LNCAP (cell line): Measurements from ENCODE around the gene RFC2.

Experiments used
- TF ChIP-seq, protein P1 (sequence below): fragments of 450-650 bp; IDR thresholded peaks from 2 replicates; pipeline ENCODE4 v1.5.1; 2017; ENCODE audit warnings: mild to moderate bottlenecking

RFC2 gene

DNA sequence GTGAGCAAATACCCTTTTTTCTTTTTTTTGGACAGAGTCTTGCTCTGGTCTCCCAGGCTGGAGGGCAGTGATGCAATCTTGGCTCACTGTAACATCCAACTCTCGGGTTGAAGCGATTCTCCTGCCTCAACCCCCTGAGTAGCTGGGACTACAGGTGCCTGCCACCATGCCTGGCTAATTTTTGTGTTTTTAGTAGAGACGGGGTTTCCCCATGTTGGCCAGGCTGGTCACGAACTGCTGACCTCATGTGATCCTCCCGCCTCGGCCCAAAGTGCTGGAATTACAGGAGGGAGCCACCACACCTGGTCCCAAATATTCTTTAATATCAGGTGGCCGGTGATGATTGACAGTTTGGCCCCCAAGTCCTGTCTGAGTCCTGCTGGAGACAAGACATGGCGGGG, 37.8 kb downstream of the RFC2 start:
- TF ChIP-seq, protein P1, sequence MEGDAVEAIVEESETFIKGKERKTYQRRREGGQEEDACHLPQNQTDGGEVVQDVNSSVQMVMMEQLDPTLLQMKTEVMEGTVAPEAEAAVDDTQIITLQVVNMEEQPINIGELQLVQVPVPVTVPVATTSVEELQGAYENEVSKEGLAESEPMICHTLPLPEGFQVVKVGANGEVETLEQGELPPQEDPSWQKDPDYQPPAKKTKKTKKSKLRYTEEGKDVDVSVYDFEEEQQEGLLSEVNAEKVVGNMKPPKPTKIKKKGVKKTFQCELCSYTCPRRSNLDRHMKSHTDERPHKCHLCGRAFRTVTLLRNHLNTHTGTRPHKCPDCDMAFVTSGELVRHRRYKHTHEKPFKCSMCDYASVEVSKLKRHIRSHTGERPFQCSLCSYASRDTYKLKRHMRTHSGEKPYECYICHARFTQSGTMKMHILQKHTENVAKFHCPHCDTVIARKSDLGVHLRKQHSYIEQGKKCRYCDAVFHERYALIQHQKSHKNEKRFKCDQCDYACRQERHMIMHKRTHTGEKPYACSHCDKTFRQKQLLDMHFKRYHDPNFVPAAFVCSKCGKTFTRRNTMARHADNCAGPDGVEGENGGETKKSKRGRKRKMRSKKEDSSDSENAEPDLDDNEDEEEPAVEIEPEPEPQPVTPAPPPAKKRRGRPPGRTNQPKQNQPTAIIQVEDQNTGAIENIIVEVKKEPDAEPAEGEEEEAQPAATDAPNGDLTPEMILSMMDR: no peak

- TF ChIP-seq, protein P1: no peak
Observed at GRCh38 chr7:74215921-74216320, 38.3 kb downstream of the RFC2 start.

DNA sequence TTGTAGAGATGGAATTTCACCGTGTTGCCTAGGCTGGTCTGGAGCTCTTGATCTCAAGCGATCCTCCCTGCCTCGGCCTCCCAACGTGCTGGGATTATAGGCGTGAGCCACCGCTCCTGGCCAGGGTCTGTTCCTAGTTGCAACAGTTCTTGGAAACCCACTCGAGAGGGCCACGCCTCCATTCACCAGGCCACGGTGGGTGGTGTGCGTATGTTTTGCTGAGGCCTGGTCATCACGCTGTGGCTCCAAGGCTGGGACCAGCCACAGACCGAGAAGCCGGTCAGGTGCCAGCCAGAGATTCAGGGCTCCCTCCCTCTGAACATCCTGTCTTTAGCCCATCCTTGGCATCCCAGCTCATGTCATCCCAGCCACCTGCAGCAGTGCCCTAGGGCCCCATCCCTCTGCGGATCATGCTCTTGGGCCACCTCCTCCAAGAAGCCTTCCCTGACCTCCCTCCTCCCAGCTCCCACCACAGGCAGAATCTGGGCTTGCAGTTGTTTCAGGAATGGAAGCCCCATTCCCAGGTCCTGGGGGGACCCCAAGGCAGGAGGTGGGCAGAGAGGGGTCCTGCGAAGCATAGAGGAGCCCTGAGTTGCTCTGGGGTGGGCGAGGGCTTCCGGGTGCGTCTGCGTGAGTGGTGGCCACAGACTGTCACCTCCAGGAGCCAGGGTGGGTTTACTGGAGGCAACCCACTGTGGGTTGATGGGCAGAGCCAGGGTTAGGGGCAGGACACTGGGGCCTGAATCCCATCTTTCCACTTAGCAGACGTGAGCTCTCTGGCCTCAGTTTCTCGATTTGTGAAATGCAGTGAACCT, 39.2 kb downstream of the RFC2 start:
- TF ChIP-seq, protein P1: no peak

GRCh38 chr7:74212661-74213060, 41.5 kb downstream of the RFC2 start:
- TF ChIP-seq, protein P1: no peak

DNA sequence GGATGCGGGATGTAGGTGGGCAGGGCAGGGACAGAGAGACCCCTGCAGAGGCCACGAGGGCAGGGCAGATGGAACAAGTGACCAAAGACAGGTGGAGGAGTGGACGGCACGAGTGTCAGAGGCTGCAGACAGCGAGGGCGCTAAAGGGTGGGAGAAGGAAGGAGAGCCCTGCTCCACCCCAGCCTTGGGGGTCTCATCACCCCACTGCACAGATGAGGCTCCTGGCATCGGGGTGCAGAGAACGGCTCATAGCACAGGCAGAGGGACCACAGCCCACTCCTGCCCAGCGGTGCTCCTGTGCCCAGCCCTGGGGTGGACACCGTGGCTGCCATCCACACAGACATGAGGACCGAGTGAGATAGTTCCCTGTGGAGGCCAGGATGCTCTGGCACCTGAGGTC, 46.6 kb downstream of the RFC2 start:
- TF ChIP-seq, protein P1: no peak

DNA sequence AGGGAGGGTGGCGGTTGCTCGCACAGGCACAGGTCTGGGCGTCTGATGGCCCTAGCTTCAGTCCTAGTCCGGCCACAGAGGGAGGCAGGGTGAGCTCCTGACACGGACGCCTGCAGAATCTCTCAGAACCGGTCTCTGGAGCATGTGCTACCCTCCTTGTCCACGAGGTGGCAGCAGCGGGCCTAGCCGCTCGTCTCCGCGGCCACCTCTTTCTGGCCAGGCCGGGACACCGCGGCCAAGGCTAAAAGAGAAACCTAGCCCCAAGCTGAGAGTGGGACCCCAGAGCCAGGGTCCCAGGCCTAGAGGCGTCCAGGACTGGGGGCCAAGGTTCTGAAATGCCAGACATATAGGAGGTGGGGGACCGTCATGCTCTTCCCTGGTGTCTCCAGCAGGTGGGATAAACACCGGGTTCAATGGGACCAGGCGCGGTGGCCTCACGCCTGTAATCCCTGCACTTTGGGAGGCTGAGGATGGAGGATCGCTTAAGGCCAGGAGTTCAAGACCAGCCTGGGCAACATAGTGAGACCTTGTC, 47.5 kb downstream of the RFC2 start:
- TF ChIP-seq, protein P1: peak; percentile 93

DNA sequence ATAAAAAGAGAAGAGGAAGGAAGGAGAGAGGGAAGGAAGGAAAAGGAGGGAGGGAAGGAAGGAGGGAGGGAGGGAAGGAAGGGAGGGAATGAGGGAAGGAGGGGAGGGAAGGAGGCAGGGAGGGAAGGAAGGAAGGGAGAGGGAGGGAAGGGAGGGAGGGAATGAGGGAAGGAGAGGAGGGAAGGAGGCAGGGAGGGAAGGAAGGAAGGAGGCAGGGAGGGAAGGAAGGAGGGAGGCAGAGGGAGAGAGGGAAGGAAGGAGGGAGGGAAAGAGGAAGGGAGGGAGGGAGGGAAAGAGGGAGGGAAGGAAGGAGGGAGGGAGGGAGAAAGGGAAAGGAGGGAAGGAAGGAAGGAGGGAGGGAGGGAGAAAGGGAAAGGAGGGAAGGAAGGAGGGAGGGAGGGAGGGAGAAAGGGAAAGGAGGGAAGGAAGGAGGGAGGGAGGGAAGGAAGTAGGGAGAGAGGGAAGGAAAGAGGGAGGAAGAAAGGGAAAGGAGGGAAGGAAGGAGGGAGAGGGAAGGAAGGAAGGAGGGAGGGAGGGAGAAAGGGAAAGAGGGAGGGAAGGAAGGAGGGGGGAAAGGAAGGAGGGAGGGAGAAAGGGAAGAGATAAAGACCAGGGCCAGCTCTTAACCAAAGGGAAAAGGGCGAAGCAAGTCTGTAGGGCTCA, 50.1 kb downstream of the RFC2 start:
- TF ChIP-seq, protein P1: no peak
